ENCODE results near the gene DBNL. TPM values are rescaled to one million over a fixed set of nuclear protein-coding genes. Genes with fewer than 3 reads are reported as not detected.
"Not testable (repeated sequence)": the region's sequence is repeated elsewhere in the genome, so short reads cannot be mapped to it uniquely, and the experiment has no call there.

The DBNL gene
- total RNA-seq, 4 donors from 2014 or later: 95.7 to 133 (median 98.2) TPM

DNA sequence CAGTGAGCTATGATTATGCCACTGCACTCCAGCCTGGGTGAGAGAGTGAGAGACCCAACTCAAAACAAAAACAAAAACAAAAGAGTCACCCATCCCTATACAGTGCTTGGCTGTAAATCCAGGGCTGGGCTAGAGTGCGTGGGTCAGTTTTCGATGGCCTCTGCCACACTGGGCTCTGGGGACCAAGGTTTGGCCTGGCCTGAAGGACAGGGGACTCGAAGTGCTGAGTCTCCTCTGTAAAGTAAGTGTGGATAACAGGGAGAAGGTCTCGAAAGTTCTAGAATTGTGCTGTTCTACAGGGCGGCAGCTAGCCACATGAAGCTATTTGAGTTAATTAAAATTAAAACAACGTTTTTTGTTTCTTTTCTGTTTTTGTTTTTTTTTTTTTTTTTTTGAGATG lies 12.5 kb upstream of the DBNL start:
- H3K4me3 ChIP-seq, H3K4me1 ChIP-seq, H3K9me3 ChIP-seq, H3K36me3 ChIP-seq, H3K27me3 ChIP-seq, H3K27ac ChIP-seq: not testable (repeated sequence)
- WGBS: 85% methylated on average over 6 of the region's 6 CpGs
- peak in 1 of 2 donors; percentile 50 for DNase-seq (ENCODE audit: low spot score in 2 of 2)

DNA sequence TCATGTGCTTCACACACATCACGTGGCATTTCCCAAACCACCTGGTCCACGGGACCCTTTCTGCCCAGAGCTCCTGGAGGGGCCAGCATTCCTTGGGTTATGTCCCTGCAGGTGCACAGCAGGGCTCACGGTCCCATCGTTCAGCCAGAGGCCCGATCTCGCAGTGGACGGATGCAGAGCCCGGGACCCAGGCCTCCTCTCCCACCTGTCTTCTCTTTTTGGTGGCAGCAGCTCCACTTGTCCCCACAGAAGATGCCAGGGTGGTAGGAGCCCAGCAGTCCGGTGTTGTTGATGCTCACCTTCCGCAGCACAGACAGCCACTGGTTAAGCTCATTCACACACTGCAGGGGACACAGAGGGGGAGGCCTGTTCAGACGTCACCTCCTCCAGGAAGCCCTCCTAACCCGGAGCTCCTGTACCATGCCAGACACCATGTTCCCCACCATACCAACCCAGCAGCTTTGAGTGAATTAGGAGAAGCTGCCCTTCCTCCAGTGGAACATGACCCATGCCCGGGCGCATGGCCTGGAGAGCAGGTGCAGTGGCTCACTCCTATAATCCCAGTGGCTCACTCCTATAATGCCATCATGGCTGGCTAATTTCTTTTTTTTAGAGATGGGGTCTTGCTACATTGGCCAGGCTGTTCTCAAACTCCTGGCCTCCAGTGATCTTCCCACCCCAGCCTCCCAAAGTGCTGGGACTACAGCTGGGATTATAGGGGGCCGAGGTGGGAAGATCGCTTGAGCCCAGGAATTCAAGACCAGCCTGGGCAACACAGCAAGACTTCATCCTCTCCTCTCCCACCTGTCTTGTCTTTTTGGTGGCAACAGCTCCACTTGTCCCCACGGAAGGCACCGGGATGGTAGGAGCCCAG lies 10.3 kb upstream of the DBNL start:
- H3K36me3 ChIP-seq, H3K4me3 ChIP-seq, H3K9me3 ChIP-seq, H3K27me3 ChIP-seq, H3K27ac ChIP-seq, H3K4me1 ChIP-seq: not testable (repeated sequence)
- 88% methylated on average over 16 of the region's 18 CpGs for WGBS
- DNase-seq (ENCODE audit: low spot score in 2 of 2): peak in 1 of 2 donors; percentile 31

DNA sequence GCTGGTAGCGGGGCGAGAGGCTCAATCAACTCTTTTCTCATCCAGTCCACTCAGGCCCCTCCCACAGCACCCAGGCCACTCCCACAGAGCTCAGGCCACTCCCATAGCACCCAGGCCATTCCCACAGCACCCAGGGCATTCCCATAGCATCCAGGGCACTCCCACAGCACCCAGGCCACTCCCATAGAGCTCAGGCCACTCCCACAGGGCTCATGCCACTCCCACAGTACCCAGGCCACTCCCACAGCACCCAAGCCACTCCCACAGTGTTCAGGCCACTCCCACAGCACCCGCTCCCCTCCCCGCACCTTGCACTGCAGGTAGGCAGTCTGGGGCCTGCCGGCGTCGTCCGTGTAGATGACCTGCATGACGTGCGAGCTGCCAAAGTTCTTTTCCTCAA lies 8.1 kb upstream of the DBNL start:
- H3K9me3 ChIP-seq; H3K27ac ChIP-seq; H3K27me3 ChIP-seq; H3K36me3 ChIP-seq; H3K4me3 ChIP-seq; DNase-seq (ENCODE audit: low spot score in 2 of 2): not testable (repeated sequence)
- peaks cover 13% of the 10 kb centered on the region for H3K4me1 ChIP-seq
- WGBS: 64% methylated on average over 3 of the region's 10 CpGs

DNA sequence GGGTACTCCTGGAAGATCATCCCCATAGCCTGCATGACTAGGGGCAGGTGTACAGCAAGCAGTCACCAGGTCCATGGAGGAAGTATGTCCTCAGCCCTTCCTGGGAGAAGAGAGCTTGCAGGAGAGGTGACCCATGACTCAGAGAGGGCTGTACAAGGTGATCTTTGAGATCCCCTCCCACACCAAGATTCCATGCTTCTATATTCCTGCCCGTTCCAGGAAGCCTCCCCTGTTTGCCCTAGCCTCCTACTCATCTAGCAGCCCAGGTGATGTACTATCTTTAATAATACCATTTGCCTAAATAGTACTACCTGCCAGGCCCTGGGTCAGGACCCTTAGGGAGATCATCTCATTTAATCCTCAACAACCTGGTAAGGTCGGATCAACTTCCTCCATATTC lies 6.6 kb upstream of the DBNL start:
- H3K27me3 ChIP-seq; DNase-seq (ENCODE audit: low spot score in 2 of 2); H3K36me3 ChIP-seq; H3K27ac ChIP-seq; H3K9me3 ChIP-seq; H3K4me3 ChIP-seq: not testable (repeated sequence)
- H3K4me1 ChIP-seq: peaks cover 13% of the 10 kb centered on the region
- 66% methylated on average over 2 of the region's 2 CpGs for WGBS

DNA sequence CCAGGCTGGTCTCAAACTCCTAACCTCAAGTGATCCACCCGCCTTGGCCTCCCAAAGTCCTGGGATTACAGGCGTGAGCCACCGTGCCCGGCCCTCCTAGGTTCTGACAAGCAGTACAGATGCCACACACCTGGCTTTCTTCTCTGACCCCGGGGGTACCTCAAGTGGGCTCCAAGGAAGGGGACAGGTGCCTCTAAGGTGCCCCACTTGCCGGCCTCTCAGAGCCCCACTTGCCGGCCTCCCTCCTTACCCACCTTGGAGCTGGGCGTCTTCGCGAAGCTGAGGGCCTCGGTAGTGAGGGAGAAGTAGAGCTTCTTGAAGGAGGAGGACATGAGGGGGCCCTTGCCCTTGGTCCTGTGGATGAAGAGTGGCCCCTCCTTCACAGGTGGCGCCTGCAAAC lies 5.9 kb upstream of the DBNL start:
- H3K27me3 ChIP-seq; DNase-seq (ENCODE audit: low spot score in 2 of 2); H3K36me3 ChIP-seq; H3K4me3 ChIP-seq; H3K9me3 ChIP-seq; H3K27ac ChIP-seq: not testable (repeated sequence)
- no CpG with 5 or more reads among the region's 12 CpGs for WGBS
- peaks cover 14% of the 10 kb centered on the region for H3K4me1 ChIP-seq

DNA sequence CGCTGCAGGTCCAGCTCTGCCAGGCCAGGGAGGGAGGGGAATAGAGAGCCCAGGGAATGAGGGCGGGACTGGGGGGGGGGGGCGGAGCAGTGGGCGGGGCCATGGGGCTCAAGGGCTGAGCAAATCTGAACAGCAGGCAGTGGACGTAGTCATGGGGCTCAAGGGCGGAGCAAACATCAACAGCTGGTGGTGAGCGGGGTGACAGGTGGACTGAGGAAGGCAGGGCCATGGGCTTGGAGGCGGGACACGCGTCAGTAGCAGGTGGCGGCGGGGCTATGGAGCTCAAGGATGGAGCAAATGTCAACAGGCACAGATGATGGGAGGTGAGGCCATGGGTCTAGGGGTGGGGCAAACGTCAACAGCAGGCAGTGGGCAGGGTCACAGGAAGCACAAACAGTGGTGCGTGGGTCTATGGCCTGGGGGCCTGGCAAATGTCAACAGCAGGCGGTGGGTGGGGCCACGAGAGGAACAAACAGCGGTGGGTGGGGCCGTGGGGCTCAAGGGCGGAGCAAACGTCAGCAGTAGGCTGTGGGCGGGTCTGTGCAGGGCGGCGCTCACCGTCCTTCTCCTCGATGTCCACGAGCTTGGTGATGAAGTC lies 5.4 kb upstream of the DBNL start:
- H3K27ac ChIP-seq, H3K36me3 ChIP-seq, H3K9me3 ChIP-seq, H3K27me3 ChIP-seq: not testable (repeated sequence)
- DNase-seq (ENCODE audit: low spot score in 2 of 2): peak; percentile 96 to 97
- WGBS: 0% methylated on average over 3 of the region's 26 CpGs
- Histone ChIP-seq H3K4me3 (peak overlapping the region; percentile 8), H3K4me1 (peaks cover 19% of the 10 kb centered on the region)

GRCh38 chr7:44039800-44040492 lies 4.6 kb upstream of the DBNL start:
- H3K9me3 ChIP-seq; H3K27ac ChIP-seq; H3K36me3 ChIP-seq; H3K27me3 ChIP-seq; DNase-seq (ENCODE audit: low spot score in 2 of 2): not testable (repeated sequence)
- WGBS: no CpG with 5 or more reads among the region's 40 CpGs
- Histone ChIP-seq H3K4me3 (peak overlapping the region; percentile 49), H3K4me1 (peaks cover 20% of the 10 kb centered on the region)

GRCh38 chr7:44040493-44040891 lies 4.0 kb upstream of the DBNL start:
- TF ChIP-seq CTCF (IDR thresholded peaks at IDR 0.05): peak in 1 of 2 donors; percentile 32
- not testable (repeated sequence) for DNase-seq (ENCODE audit: low spot score in 2 of 2); H3K27ac ChIP-seq

GRCh38 chr7:44042221-44042620 lies 2.3 kb upstream of the DBNL start:
- H3K4me1 ChIP-seq: peaks cover 36% of the 10 kb centered on the region
- no peaks in the 10 kb centered on the region for H3K36me3 ChIP-seq
- no peak overlapping the region for H3K27ac ChIP-seq
- no peaks in the 10 kb centered on the region for H3K27me3 ChIP-seq
- WGBS: 94% methylated on average over 2 of the region's 2 CpGs
- no peak overlapping the region for H3K4me3 ChIP-seq
- TF ChIP-seq EP300 (IDR thresholded peaks at IDR 0.05) (no peak), POLR2A (IDR thresholded peaks at IDR 0.05) (no peak), POLR2AphosphoS5 (IDR thresholded peaks at IDR 0.05) (no peak), CTCF (IDR thresholded peaks at IDR 0.05) (no peak)
- no peaks in the 10 kb centered on the region for H3K9me3 ChIP-seq
- DNase-seq (ENCODE audit: low spot score in 2 of 2): no peak

More at GRCh38 chr7:44040493-44040891, 4.0 kb upstream of the DBNL start:
- not testable (repeated sequence) for H3K27me3 ChIP-seq, H3K9me3 ChIP-seq, H3K36me3 ChIP-seq
- H3K4me1 ChIP-seq: peaks cover 24% of the 10 kb centered on the region
- peak overlapping the region; percentile 49 for H3K4me3 ChIP-seq
- WGBS: no CpG with 5 or more reads among the region's 46 CpGs
